HG02970 (cell line): ENCODE data around the gene KCNG4.

Source experiments
- ATAC-seq: cut with Tn5 transposase; IDR thresholded peaks from one replicate; pipeline ENCODE4 v1.9.1; 2021; ENCODE audit warnings: mild to moderate bottlenecking, moderate library complexity, moderate number of reproducible peaks; ENCODE audit not compliant: unreplicated experiment, low FRiP score

The KCNG4 gene

DNA sequence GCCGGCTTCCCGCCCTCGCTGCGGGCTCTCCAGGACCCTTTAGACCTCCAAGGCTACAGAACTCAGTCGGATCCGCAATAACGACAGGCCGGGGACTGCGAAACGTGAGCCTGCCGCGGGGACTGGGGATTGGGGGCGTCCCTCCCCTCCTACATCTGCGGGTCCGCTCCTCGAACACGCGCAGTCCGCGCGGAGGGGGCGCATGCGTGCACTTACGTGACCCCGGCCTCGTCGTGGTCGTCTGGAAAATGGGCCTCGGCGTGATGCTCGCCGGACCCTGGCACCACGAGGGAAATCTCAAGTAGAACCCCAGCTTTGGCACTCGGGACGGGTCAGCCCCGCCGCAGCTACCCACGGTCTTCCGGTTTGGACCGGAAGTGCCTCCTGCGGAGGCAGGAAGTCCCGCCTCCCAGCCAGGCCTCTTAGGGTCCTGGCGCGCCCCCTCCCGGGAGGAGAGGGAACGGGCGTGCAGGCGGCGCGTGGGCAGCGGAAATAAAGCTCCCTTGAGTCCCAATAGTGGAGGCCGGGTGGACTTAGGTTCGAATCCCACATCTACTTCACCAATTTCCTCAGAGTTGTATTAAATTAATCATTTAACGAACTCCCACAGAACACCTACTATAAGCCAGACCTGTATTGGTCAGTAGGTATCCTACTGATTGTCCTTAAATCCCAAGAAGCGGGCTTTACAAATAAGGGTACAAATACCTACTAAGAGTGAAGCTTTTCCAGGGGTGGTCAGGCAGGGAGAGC, 53.0 kb downstream of the KCNG4 start, which contains the start of gene TAF1C:
Gene TAF1C, minus strand, starts transcription at position 373 of the 753 bp plus-strand sequence. CDS start 2,069 bp downstream, outside the sequence.
- ATAC-seq: peak; percentile 92

DNA sequence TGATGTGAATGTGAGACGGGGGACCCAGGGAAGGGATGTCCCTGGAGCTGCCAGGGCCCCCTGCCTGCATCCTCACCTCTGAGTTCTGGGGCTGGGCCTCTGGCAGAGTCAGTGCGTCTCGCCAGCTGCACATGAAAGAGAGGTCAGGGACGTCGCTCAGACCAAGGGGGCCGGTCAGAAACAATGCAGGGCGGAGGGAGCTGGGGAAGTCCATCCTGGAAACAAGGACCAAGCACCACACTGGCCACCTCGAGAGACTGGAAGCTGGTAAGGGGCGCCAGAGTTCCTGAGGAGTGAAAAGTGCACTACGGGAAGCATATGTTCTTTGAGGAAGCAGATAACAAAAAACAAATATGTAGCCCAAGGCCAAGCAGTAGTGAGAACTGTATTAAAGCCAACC, 55.0 kb downstream of the KCNG4 start:
- ATAC-seq: no peak

DNA sequence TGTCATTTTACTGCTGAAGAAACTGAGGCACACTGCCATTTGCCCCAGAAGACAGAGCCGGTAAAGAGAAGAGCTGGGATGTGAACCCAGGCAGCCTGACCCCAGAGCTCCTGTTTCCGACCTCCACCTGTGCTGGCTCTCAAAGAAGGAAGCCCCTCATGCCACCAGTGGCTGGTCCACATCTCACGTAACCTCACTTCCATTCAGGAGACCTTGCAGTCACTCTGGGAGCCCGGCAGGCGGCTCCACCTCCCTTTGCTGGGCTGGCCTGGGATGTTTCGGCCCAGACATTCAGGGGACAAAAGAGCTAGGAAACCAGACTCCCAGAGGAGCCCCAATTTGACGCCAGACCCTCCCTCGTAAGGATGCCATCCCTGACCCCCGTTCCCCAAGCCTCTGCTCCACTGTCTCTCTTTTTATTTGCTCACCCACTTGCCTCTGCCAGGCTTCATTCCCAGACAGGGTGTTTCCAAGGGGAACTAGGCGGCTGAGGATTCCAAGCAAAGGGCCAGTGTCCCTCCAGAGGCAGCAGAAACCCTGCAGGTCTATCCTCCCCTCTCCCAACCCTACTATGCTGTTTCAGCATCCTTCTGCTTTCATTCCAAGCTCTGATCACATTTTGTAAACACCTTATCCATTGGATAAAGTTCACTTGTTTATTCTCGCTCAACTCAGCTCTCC, 55.8 kb downstream of the KCNG4 start:
- ATAC-seq: no peak

DNA sequence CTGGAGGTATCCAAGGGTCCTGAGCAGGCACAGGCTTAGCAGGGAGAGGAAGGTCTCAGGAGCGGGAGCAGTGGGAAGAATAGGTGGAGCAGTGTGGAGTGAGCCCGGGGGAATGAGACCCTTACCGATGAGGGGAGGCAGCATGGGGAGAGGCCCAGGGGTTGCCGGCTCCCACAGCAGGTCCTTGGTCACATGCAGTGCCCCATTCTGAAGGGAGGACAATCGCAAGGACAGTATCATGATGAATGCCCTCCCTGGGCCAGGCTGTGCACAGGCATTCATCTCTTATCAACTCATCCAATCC, 56.3 kb downstream of the KCNG4 start:
- ATAC-seq: no peak

DNA sequence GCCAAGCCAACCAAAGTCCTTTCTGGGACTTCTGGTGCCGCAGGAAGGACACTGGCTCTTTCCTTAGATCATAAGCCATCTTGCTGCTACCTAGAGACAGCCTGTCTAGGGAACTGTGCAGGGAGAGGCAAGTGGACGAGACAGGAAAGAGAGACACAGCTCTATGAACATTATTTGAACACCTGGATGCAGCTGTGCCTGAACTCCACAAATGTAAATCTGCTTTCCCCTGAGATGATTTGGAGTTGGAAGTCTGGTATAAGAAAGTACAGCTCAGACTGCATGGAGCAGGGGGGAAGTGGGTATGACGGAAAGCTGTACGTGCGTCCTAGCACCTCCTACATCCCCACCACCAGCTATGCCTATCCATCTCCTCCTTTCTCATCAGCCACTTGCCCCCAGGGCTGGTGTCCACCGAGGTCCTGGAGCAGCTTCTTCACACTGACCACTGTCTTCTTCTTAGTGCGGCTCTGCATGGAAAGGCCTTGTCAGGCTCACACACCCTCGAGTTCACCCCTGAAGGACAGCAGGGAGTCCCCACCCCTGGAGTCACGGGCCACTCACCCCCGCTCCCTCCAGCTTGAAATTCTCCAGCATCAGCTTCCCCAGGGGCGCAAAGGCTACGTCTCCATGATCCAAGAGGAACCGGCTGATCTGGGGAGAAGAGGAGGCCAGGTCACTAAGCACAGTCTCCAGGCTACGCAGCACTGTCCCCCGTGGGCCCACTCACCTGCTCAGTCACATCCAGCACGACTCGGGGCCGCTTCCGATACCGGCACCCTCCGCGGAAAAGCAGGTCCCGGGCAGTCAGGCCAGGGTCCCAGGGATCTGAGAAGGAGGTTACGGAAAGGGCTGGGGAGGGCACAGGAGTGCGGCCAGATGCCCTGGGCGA, 56.9 kb downstream of the KCNG4 start:
- ATAC-seq: no peak

DNA sequence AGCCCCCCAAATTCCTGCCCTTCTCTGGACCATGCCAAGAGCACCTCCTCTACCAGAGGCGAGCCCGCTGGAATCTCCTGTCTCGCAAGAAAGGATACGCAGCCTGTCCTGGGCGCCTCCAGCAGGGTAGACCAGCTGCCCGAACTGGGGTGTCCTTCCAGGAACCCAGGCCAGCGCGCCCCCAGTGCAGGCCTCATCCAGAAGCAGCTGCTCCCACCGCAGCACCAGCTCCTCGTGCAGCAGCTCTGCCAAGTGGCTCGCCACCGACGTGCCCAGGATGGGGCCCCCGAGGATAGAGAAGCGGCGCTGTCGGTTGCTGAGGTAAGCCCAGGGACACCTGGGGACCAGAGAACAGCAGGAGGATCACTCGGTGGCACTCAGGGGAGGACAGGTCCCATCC, 57.7 kb downstream of the KCNG4 start:
- ATAC-seq: no peak

DNA sequence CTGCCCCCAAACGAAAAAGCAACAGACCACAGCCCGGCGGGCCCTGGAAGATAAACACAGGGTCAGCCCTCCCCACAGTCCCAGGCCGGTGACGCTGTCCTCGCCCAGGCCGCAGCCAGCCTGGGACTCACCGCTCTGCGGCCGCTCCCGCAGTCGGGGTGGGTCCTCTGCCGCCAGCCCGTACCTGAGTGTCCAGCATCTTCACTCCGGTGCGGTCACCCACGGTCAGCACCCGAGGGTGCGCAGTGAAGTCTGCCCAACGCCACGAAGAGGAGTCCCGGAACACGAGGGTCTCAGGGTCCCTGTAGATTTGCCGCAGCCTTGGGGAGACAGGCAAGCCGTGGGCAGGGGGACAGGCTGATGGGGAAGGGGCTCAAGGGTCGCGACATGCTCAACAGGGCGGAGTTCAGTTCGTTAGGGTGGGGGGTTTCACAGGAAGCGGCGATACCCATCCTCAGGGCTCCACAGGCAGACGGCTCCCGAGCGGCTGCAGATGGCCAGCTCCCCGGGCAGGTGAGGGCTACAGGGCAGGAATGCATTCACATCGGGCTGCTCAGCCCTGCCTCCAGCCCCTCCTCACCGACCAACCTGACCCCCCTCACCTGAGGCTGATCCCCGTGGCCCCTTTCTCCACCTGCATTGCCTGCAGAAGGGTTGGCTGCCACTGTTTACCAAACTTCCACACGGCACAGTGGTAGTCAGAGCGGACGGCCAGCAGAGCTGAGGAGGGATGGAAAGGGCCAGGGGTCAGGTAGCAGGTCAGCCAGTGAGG, 58.5 kb downstream of the KCNG4 start:
- no peak for ATAC-seq

DNA sequence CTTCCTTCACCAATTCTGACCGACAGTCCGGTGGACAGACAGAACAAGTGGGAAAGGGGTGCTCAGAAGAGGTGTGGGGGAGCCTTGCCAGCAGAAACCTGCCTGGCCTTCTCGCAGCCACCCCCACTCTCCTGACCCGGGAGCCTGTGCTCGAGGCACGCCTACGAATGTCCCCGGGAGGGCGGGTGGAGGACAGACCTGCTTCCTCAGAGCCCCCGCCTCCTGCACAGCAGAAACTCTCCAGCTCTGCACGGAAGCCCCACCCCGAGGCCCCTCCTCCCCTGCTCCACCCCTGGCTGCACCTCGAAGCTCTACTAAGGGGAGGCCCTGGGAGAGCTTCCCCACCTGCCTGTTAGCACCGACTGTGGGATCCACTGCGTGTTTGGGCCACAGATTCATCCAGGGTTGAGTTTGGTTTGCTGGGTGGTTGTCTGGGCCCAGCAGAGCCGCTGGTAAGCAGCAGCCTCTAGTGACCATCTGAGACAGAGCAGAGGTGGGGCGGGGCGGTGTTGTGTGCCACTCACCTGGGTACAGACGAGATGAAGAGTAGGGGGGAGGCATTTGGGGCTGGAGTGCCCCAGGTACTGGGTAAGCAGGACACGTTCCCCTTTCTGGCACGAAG, 59.2 kb downstream of the KCNG4 start:
- ATAC-seq: no peak

DNA sequence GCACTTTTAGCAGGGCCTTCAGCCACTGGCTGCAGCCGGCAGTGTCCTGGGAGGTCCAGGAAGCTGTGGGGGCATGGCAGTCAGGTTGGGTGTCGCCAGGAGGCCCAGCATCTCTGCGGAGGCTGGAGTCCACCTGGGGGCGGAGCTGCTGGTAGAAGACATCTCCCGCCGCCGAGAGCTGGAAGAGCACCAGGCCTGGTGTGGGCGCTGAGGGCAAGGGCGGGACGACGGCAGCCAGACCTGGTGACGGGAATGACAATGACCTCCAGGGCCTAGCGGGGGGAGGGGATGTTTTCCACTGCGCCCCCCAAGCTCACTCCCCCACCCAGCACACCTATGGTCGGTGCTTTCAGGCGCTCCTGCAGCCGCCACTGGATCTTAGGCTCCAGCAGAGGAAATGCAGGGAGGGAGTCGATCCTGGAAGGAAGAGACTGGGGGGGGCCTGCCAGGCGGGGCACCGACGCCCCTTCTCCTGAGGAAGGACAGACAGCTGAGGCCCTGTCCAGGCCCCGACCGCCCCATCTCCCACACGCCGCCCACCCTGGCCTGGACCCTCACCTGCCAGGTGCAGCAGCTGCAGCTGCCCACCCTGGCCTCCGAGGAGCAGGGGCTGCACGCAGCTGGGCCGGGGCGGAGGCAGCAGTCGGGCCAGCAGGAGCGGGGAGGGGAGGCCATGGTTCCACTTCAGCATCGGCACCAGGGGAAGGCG, 60.0 kb downstream of the KCNG4 start:
- no peak for ATAC-seq

DNA sequence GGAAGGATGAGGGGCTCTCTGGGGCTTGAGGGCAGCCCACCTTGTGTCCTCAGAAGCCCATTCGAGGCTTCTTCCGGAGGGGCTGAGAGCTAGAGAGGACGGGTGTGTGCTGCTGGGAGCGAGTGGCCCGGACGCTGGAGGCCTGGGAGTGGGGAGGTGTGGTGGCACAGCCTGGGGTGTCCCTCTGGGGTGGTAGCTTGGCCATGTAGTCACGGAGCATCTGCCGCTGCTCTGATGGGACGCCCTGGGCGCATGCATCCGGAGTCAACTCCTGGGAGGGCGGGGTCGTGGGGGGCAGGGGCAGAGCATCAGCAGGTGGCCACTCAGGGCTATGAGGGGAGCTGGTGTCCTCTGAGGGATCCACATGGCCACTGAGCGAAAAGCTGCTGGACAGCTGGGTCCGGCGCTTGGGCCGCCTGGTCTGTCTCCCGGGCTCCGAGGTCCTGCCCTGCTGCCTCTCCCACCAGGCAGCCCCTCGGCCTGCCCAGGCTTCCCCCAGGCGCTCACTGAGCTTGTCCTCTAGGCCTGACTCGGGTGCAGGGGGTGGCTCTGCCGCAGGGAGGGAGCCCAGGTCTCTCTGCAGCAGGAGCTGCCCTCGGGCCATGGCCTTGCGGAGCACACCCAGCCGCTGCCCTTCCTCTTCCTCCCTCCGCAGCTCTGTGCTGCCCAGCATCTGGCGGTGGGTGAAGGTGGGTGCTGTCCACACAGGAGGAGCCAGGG, 60.8 kb downstream of the KCNG4 start:
- no peak for ATAC-seq

DNA sequence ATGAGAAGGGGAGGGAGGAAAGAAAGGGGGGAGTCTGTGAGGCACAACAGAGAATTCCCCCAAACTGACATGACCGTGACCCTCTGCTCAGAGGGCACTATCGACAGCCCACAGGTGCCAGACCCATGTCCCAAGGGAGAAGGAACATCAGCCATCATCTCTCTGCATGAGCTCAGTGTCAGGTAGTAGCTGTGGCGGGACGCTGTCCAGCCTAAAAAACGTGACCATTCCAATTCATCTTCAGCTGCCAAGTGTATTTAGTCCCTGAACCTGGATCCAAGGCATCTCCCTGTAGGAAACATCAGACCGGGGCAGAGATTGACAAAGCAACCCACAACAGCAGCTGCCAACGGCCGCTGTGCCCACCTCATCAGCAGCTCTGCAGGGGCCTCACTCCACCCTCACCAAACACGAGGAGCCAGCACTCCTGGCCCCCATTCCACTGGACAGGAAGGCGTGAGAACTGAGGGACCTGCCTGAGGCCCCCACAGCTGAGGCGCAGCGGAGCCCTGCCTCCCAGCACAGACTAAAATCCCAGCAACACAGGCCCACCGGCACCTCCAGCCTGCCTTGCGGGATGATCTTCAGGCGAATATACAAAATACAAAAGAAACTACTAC, 61.6 kb downstream of the KCNG4 start:
- no peak for ATAC-seq

DNA sequence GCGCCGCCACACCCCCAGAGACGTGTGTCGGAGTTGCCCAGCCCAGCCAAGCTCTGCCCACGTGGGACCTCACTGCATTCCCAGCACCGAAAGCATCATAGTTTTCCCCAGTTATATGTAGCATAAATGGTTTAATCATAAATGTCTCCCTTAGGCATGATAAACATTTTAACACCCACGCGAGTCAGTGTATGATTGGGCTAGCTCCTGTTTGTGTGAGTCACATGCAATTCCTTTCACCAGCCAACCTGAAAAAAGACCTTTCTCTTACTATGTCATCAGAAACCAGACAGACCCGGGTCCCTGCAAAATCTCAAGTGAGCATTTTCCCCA, 62.1 kb downstream of the KCNG4 start:
- no peak for ATAC-seq

DNA sequence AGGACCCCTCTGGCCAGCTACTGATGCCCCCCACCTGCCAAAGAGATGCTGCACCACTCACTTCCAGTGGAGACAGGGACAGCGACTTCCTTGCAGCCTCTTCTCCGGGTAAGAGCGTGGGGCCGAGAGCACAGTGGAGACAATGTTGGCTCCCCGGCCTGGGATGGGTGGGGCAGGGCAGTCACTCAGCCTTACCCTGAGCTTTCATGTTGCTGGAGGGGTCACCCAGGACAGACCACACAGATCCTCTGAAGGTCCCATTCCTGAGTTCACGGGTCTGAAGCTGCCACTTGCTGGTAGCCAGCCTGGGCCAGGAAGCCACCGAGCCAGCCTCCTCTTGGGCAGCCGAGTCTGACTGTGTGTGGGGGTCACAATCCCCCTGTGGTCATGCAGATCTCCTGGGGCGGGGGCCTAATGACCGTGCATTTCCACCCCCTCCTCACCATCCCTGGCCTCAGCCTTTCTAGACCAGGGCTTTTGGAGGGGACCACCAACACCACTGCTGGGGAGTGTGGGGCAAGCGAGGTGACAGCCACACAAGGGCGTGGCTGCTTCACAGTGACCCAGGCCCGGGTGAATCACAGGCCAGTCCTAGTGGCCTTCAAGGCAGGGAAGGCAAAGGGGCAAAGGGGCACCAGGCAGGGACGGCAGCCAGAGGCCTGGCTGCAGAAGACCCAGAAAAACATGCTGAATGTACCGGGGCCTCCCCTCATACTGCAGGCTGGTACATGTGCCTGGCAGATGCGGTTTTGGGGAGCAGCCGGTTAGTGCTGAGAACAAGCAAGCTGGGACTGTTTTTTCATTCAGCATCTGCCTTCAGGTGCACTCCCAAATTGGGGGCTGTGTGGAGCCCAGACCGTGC, 63.4 kb downstream of the KCNG4 start:
- no peak for ATAC-seq

DNA sequence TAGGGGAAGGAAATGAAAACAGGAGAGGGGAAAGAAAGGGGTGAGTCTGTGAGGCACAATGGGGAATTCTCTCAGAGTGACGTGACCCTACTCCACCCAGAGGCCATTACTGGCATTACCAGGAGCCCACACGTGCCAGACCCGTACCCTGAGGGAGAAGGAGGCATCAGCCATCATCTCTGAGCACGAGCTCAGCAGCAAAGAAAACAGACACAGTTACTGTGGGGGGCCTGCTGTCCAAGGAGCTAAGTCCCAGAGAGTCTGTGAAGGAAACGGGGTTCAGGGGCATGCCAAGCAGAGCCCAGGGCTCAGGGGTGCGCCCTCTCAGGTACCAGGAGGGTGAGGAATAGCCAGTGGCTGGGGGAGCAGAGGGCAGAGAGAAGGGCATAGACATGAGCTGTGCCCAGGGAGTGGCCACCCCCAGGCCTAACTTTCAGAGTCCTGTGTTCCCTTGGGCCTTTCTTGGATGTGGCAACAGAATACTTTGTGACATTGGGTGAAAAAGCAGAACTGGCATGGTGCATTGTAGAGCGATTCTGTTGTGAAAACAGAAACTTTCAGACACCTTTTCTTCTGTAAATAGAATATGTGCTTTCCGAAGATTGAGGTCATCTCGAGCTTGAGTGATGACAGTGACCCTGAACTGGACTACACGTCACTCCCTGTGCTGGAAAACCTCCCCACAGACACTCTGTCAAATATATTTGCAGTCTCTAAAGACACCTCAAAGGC, 64.3 kb downstream of the KCNG4 start:
- ATAC-seq: no peak

DNA sequence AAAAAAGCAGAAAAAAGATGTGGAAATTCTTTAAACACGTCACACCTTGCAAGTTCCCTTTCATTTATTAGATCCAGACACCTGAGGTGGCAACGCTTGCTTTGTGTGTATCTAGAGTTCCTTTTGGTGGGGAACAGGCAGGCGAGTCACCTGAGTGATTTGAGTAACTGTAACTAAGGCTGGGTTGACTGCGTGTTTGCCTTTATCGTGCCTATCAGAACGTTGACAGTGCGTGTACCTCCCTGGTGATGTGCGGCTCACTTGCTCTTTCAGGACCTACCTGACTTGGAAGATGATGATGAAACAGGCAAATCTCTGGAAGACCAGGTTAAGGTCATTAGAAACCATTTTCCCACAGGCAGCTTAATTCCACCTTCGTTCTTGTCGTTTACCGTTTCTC, 65.4 kb downstream of the KCNG4 start:
- no peak for ATAC-seq

DNA sequence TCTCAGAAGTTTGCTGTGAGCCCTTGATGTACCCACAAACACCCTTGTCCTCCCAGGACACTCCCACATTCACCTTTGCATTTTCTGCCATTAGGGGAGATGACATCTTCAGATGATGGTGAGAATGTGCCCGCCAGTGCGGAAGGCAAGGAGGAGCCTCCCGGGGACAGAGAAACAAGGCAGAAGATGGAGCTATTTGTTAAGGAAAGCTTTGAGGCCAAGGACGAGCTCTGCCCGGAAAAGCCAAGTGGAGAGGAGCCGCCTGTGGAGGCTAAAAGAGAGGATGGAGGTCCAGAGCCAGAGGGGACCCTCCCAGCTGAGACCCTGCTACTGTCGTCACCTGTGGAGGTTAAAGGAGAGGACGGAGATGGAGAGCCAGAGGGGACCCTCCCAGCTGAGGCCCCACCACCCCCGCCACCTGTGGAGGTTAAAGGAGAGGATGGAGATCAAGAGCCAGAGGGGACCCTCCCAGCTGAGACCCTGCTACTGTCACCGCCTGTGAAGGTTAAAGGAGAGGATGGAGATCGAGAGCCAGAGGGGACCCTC, 70.0 kb downstream of the KCNG4 start:
- ATAC-seq: no peak
